GM18951 (cell line): ENCODE data around the gene TNFAIP8L2.
A peak's percentile ranks its signal among the peaks of the same experiment; 100 is the strongest.

Source experiments
- POLR2A ChIP-seq: IDR thresholded peaks from 4 replicates; pipeline ENCODE4 v1.6.1; 2011; ENCODE audit warnings: mild to moderate bottlenecking; ENCODE audit not compliant: insufficient read length, insufficient read depth; ENCODE audit errors: extremely low read depth
- in situ Hi-C: fragments of 300-500 bp; cut with MboI; formaldehyde crosslinking; loops from one replicate; pipeline ENCODE4 v1.12.0; 2022; ENCODE audit warnings: low sequenced_read_pairs, mixed read lengths, inconsistent platforms; ENCODE audit not compliant: unreplicated experiment

Gene TNFAIP8L2

DNA sequence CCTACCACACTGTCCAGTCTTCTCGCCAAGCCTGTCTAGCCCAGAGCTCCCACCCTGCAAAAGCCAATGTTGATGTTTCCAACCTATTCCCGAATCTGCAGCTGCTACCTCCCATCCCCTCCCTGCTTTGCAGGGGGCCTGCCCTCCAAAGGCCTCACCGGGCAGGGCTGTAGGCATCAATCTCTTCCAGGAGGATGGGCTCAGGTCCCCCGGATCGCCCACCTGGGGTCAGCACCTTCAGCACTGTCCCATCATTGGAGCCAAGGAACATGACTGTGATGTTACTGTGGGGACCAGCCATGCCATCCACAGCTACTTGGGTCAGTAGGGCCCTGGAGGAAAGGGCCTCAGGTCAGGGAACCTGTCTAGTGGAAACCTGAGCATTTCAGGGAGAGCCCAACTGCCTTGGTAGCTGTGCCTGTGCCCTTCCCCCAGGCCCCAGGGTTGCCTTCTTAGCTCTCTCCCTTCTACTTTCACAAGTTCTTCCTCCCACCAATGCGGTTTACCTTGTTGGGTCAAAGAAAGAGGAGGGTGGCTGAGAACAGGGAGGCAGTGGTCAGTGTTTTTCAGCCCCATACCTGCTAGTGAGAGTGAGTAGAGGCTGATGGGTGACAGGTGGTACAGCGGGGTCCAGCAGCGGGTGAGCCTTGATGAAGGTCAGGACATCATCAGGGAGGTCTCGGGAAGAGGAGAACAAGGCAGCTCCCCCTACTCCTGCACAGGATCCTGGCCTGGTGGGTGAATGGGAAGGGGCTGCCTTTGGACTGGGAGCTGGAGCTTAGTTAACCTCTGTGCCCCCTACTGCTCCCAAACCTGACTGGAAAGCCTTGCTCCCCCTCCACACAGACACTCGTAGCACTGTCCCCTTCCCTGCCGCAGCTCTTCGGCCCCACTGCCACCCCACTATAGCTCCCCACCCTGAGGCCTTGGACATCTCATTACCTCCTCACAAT is 20.7 kb upstream of the TNFAIP8L2 start:
- TF ChIP-seq POLR2A: no peak
- in situ Hi-C loops: no loop called here

DNA sequence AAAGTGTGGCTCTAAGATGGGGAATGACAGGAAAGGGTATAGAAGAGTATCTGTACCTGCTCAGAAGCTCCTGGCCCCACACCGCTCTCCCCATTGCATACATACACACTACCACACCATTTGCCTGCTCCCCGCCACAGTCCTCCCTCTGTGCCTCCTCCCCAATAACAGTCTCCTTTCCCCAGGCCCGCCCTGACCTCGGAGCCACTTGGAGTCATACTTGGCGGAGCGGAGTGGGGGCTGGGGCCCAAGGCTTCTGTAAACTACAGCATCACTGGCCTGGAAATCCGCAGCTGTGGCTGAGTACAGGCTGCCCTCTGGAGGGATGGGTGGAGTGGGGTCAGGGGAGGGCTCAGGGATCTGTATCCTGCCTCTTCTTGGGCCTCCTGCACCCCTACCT is 18.7 kb upstream of the TNFAIP8L2 start:
- in situ Hi-C loops: no loop called here
- no peak for TF ChIP-seq POLR2A

DNA sequence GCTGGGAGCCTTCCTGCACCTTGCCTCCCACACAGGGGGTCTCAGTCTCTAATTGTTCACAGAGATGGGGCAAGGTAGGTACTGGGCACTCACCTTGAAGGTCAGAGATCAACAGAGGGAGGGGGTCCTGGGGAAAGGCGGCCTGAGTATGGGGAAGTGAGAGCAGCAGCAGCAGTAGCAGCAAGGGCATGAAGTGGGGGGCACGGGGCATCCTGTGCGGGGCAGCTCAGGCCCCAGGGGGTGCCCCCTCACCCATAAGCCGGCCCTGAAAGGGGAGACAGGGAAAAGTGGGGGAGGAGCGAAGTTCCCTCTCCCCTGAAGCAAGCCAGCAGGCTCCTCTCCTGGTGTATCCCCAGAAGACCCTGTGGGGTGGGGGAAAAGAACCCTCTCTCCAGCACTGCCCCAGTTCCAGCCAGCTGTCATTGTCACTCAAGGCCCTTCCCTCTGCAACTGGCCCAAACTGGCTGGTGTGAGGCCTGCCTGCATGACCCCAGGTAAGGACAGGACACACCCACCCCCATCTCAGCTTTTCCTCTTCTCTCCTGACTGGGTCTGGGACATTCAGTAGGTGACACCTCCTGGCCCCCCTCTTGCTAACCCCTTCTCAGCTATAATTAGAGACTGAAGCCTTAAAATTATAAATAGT is 13.9 kb upstream of the TNFAIP8L2 start:
- in situ Hi-C loops: no loop called here
- TF ChIP-seq POLR2A: no peak

DNA sequence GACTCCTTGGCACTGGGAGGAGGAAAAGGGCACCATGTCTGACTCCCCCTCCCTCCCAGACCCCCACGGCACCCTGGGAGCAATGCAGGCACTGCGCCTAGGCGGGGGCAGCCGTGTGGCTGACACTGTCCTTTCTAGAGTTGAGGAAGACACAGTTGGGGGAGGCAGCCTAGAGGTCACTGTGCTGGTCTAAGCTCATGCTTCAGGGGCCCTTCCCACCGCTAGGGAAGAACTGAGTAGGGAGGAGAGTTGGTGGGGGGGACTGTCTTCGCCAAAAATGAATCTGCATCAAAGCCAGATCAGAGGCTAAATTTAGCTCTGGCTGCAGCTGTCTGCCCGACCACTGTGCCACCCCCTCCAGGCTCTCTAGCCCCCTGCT is 13.4 kb upstream of the TNFAIP8L2 start:
- no peak for TF ChIP-seq POLR2A
- in situ Hi-C loops: no loop called here

DNA sequence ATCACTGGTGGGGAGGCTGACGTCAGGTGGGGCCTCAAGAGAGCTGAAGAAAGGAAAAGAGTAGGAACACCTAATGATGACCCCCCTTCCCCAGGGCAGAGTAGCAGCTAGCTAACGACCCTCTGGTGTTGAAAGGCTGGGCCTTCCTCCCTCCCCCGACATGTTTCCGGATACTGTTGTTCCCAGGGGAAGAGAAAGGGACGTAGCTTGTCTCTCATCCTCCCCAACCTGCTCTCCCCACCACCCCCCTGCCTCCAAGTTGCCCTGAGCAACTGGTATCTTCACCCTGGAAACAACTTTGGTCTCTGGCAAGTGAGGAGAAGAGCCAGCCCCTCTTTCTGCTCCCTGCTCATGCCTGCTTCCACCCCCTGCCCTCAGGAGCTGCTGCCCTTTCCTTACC is 12.5 kb upstream of the TNFAIP8L2 start:
- TF ChIP-seq POLR2A: no peak
- in situ Hi-C loops: no loop called here

DNA sequence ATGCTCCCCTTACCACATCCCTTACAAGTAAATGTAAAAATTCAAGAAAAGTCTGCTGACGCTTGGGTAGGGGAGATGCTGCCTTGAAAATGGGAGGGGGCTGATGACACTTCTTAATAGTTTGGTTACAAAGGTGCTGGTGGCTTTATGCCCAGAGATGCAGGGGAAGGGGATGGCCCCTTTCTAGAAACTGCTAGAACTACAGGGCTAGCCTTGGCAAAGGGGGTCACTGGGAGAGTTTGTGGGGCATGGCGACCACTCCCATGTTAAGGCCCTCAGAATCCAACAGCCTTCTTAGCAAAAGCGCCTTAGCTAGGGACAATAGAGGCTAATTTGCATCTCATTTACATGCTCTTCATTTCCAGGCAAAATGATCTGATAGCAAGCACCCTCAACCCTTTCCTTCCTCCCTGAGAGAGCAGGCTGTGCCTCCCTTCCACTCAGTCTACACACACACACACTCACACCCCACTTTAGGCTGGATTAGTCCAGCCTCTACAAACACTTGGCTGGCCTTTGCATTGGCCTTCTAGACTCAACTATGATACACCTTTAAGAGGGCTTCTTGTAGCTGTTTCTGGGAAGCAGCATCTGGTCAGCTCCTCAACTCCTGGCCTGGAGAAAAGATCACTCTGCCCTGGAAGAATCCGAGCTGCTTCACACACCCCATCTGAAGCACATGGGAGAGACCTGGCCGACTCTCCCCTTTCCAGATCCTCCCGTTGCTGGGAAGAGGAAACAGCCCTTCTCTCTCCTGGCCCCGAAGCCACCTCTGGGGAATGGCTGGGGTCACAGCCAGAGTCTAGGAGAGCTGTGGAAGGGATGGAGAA is 11.8 kb upstream of the TNFAIP8L2 start:
- in situ Hi-C loops: no loop called here
- no peak for TF ChIP-seq POLR2A

DNA sequence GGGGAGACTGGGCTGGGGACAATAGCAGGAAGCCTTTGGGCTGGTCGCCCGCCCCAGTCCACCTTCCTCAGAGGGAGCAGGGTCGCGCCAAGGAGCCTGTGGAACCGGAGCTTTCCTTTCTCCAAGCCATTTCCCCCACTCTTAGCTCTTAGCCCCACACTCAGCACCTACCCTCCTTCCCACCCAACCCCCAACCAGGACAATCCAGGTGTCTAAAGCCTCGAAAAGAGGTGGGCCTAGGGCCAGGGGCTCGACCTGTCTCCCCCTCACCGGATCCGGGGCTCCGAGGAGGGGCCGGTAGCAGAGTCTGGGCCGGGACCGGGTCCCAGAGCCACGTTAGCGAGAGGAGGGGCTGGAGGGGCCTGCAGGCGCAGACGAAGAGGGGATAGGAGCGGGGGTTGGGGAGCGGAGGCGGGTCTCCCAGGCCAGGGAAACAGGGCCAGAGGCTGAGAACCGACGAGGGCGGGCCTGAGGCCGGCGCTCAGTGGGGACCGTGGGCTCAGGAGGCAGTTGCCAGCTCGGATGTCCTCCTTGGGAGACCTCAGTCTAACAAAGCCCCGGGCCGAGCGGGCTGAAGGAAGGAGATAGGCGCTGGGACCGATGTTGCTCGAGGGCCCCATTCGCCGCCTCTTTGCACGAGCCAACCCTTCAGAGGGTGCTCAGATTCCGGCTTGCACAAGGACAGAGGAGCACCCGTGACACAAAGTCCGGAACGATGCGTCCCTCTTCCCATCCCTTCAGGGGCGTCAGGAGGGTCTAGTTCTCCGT is 11.0 kb upstream of the TNFAIP8L2 start:
- in situ Hi-C loops: no loop called here
- no peak for TF ChIP-seq POLR2A

DNA sequence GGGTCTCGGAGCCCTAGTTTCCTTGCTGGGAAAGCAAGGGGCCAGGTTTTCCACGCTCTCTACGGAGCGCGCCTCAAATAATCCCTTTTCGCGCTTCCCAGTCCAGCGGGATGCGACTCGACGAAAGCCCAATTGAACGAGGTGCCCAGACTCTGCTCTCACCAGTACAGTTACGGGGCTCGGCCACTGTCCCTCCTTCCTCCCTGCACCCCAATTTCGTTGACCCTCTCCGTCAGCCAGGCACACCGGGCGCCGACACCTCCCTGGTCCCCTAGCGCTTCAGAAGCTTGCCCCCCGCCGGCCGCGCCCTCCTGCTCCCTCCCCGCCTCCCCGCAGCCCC is 10.4 kb upstream of the TNFAIP8L2 start:
- TF ChIP-seq POLR2A: no peak
- in situ Hi-C loops: no loop called here

DNA sequence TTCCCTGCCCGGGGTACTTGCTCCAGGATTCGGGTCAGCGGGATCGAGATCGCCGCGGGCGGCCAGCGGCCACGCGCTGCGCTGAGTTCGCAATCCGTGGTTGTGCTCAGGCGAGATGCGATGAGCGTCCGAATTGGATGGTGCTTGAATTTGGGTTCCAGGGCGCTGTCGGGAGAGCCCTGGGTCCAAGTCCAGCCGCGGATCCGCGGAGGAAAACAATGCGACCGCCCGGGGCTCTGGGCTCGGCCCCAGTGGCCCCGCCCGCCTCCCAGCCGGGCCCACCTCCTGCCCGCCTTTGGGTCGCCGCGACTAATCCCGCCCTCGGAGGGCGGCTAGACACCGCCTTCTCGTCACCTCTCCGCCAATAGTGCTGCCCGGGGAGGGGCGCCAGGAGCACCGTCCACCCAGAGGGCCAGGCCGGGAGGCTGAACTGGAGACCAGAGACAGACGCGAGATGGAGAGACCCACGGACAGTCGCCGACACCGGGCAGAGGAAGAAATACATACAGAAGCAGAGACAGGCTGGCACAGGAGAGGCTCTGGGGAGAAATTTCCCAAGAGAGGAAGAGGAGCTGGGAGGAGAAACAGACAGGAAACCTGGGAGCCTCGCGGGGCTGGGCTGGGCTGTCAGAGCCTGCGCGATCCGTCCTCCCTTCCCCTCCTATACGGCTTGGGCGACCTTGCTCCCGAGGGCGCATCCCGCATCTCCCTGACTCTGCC is 9.9 kb upstream of the TNFAIP8L2 start, which contains the start of gene SEMA6C:
Gene SEMA6C (minus strand): TSS at position 220 of the 720 bp plus-strand sequence. CDS start 4,010 bp downstream, outside the sequence.
- in situ Hi-C loops: no loop called here
- peak; percentile 48 for TF ChIP-seq POLR2A

DNA sequence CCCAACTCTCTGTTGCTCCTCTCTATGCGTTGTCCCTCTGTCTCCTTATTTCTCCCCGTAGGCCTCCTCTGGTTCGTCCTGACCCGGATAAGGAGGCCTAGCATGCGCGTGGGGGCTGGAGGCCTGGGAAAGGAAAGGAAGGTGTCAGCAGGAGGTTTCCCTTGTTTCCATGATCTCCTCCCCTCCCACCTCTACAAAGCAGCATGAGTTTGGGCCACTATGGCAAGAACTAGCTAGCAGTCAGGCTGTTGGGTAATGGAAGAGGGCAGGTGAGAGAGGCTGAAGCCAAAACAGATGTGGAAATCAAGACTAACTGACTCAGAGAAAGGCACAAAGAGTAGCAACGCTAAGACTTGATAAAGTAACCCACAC is 9.3 kb upstream of the TNFAIP8L2 start:
- in situ Hi-C loops: no loop called here
- TF ChIP-seq POLR2A: no peak

DNA sequence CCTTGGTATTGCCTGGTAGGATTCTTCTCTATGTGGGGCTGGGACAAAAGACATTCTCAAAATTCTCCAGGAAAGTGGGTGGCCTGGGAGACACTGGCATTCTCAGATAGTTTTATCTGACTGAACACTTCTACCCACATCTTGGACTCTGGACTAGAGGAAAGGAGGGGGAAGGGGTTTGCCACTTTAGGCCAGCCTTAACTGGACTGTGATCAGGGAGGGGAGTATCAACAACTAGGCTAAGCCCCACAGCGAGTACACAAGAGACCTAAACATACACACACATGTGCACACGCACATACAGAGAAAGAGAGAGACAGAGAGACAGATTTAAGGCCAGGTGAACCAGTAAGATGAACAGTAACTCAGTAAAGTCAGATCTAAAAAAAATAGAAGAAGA is 8.8 kb upstream of the TNFAIP8L2 start:
- in situ Hi-C loops: no loop called here
- no peak for TF ChIP-seq POLR2A

DNA sequence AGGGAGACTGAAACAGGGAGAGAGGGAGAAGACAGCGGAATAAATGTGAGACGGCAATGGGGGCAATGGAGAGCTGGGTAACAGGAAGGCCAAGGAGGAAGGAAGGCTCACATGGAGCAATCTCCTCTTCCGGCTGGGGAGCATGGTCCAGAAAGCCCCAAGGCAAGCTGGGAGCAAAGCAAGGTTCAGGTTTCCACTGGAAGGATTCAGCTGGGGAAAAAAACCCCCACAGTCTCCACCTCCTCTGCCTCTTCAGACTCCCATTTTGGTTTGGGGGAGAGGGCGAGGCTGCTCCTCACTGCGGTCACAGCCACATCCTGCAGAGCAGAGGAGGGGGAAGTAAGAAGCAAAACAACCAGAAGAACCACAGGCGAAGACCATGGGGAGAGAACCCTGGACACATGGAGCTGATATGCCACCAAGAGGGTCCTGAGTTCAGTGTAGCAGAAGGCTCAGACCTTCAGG is 650 bp downstream of the TNFAIP8L2 start:
- in situ Hi-C loops: loop anchor here (5.0 kb wide), 1 partner anchor 60 kb away; no protein-coding TSS in a partner anchor
- peak; percentile 31 for TF ChIP-seq POLR2A
